ENCODE data around the gene PHOSPHO1.
"Not testable (repeated sequence)": the region's sequence is repeated elsewhere in the genome, so short reads cannot be mapped to it uniquely, and the experiment has no call there.

Gene PHOSPHO1

GRCh38 chr17:49180998-49181635 lies 49.5 kb downstream of the PHOSPHO1 start:
- DNase-seq (ENCODE audit: low read depth), result no peak
- H3K4me3 ChIP-seq (replicated peaks; ENCODE audit: low read depth, low read length), result no peak overlapping the region
- TF ChIP-seq, protein P1, sequence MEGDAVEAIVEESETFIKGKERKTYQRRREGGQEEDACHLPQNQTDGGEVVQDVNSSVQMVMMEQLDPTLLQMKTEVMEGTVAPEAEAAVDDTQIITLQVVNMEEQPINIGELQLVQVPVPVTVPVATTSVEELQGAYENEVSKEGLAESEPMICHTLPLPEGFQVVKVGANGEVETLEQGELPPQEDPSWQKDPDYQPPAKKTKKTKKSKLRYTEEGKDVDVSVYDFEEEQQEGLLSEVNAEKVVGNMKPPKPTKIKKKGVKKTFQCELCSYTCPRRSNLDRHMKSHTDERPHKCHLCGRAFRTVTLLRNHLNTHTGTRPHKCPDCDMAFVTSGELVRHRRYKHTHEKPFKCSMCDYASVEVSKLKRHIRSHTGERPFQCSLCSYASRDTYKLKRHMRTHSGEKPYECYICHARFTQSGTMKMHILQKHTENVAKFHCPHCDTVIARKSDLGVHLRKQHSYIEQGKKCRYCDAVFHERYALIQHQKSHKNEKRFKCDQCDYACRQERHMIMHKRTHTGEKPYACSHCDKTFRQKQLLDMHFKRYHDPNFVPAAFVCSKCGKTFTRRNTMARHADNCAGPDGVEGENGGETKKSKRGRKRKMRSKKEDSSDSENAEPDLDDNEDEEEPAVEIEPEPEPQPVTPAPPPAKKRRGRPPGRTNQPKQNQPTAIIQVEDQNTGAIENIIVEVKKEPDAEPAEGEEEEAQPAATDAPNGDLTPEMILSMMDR (IDR thresholded peaks at IDR 0.05; ENCODE audit: low read length, missing control alignments), result no peak

GRCh38 chr17:49180303-49180702 lies 50.3 kb downstream of the PHOSPHO1 start:
- H3K4me3 ChIP-seq (replicated peaks; ENCODE audit: low read depth, low read length), result no peak overlapping the region
- DNase-seq (ENCODE audit: low read depth), result peak; percentile 70
- TF ChIP-seq, protein P1 (IDR thresholded peaks at IDR 0.05; ENCODE audit: low read length, missing control alignments), result peak; percentile 90

DNA sequence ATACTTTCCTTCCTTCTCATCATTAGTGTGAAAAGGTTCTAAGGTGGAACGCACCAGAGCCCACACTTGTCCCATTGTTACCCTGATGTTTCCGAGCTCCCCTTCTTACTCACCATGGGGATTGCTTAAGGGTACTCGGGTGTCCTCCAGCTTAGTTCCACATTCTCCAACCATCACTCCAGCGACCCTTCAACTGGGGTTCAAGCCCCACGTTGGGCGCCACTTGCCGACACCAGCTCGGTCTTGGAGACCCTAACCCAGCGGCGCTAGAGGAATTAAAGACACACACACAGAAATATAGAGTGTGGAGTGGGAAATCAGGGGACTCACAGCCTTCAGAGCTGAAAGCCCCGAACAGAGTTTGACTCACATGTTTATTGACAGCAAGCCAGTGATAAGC lies 54.6 kb downstream of the PHOSPHO1 start:
- not testable (repeated sequence) for DNase-seq (ENCODE audit: low read depth); H3K4me3 ChIP-seq (replicated peaks; ENCODE audit: low read depth, low read length)

Measured in fibroblast of pulmonary artery (primary cell).